ENCODE results near the gene SPOP. TPM values are rescaled to one million over a fixed set of nuclear protein-coding genes. Genes with fewer than 3 reads are reported as not detected.

The SPOP gene
- total and polyA plus RNA-seq, 9 donors = 44.5 to 87.3 (median 75.4) TPM

GRCh38 chr17:49564638-49565037 is 113.3 kb downstream of the SPOP start:
- H3K27me3 ChIP-seq = no peaks in the 10 kb centered on the region
- WGBS, 3 donors = 69 to 71% (median 69%) methylated on average over 4 of the region's 4 CpGs

GRCh38 chr17:49557312-49558024 is 120.4 kb downstream of the SPOP start:
- 18 to 21% (median 19%) methylated on average over 9 of the region's 9 CpGs for WGBS, 3 donors
- intact Hi-C loops (cut with DNase I) = loop anchor here (5.0 to 10.0 kb wide), 5 partner anchors 60 to 243 kb away; partner anchors contain the start of gene NGFR (in 2 of the 4)

More at GRCh38 chr17:49564638-49565037, 113.3 kb downstream of the SPOP start:
- Histone ChIP-seq H3K36me3 (no peaks in the 10 kb centered on the region), H3K4me1 (ENCODE audit: insufficient read depth) (peaks cover 2% of the 10 kb centered on the region), H3K27ac (no peak overlapping the region), H3K4me3 (no peak overlapping the region), H3K9me3 (no peaks in the 10 kb centered on the region)
- no peak for DNase-seq
- intact Hi-C loops (cut with DNase I) = loop anchor here in 3 of 4 donors (5.0 to 10.0 kb wide), 3 partner anchors 230 to 433 kb away; partner anchors contain the start of gene DLX3 (in 2 of the 3)
- TF ChIP-seq EP300 (IDR thresholded peaks at IDR 0.05) = no peak
- TF ChIP-seq, protein P1, sequence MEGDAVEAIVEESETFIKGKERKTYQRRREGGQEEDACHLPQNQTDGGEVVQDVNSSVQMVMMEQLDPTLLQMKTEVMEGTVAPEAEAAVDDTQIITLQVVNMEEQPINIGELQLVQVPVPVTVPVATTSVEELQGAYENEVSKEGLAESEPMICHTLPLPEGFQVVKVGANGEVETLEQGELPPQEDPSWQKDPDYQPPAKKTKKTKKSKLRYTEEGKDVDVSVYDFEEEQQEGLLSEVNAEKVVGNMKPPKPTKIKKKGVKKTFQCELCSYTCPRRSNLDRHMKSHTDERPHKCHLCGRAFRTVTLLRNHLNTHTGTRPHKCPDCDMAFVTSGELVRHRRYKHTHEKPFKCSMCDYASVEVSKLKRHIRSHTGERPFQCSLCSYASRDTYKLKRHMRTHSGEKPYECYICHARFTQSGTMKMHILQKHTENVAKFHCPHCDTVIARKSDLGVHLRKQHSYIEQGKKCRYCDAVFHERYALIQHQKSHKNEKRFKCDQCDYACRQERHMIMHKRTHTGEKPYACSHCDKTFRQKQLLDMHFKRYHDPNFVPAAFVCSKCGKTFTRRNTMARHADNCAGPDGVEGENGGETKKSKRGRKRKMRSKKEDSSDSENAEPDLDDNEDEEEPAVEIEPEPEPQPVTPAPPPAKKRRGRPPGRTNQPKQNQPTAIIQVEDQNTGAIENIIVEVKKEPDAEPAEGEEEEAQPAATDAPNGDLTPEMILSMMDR (IDR thresholded peaks at IDR 0.05) = no peak
- no peak for TF ChIP-seq POLR2A (IDR thresholded peaks at IDR 0.05)

GRCh38 chr17:49556223-49556943 is 121.5 kb downstream of the SPOP start:
- no peak overlapping the region for H3K4me3 ChIP-seq
- H3K27me3 ChIP-seq = no peaks in the 10 kb centered on the region
- H3K27ac ChIP-seq = no peak overlapping the region
- WGBS, 3 donors = 11 to 16% (median 12%) methylated on average over 20 to 30 of the region's 30 CpGs
- intact Hi-C loops (cut with DNase I) = loop anchor here (5.0 to 10.0 kb wide), 5 partner anchors 59 to 242 kb away; partner anchors contain the start of gene NGFR (in 2 of the 4)
- peak; percentile 70 to 91 (median 83) for DNase-seq
- TF ChIP-seq EP300 (IDR thresholded peaks at IDR 0.05) (no peak), POLR2A (IDR thresholded peaks at IDR 0.05) (no peak)
- TF ChIP-seq, protein P1 (IDR thresholded peaks at IDR 0.05) = peak; percentile 93 to 95 (median 95)
- no peaks in the 10 kb centered on the region for H3K36me3 ChIP-seq
- H3K4me1 ChIP-seq (ENCODE audit: insufficient read depth) = no peaks in the 10 kb centered on the region
- H3K9me3 ChIP-seq = no peaks in the 10 kb centered on the region

More at GRCh38 chr17:49557312-49558024, 120.4 kb downstream of the SPOP start:
- no peak for DNase-seq
- Histone ChIP-seq H3K36me3 (no peaks in the 10 kb centered on the region), H3K27me3 (no peaks in the 10 kb centered on the region), H3K4me1 (ENCODE audit: insufficient read depth) (no peaks in the 10 kb centered on the region), H3K4me3 (no peak overlapping the region), H3K9me3 (no peaks in the 10 kb centered on the region), H3K27ac (no peak overlapping the region)
- TF ChIP-seq POLR2A (IDR thresholded peaks at IDR 0.05) = no peak
- no peak for TF ChIP-seq EP300 (IDR thresholded peaks at IDR 0.05)
- TF ChIP-seq, protein P1 (IDR thresholded peaks at IDR 0.05) = no peak

DNA sequence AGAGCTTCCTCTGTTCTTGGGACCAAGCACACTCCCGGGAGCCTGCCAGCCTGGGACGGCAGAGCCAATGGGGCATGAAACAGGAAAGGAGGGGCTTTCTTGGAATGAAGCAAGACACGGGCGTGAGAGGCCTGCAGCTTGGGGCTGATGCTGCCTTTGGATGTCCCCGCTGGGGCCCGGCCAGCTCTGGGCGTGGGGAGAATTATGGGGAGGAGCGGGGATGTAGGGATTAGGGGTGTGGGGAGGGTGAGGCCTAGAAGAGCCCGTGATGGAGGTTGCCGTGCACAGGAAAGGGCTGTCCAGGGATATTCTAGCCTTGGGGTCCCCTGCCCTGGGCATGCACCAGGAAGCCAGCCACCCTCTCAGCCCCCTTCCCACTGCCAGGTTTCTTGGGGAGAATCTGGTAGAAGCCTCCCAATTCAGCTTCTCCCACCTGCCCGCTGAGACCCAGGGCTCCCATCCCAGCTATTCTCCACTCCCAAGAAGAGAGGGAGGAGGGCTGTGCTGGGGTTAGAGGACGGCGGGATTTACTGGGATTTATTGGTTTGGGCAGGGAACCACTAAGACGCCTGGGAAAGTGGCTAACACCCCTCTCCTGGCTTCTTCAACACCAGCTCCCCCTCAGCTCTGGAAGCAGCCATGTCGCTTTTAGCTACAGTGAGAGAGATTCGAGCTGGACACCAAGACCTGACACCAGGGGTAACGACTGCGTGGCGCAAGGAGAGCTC is 122.2 kb downstream of the SPOP start:
- DNase-seq = no peak
- Histone ChIP-seq H3K27ac (no peak overlapping the region), H3K27me3 (no peaks in the 10 kb centered on the region), H3K36me3 (no peaks in the 10 kb centered on the region), H3K4me3 (no peak overlapping the region), H3K4me1 (ENCODE audit: insufficient read depth) (no peaks in the 10 kb centered on the region), H3K9me3 (no peaks in the 10 kb centered on the region)
- TF ChIP-seq POLR2A (IDR thresholded peaks at IDR 0.05) = no peak
- no peak for TF ChIP-seq EP300 (IDR thresholded peaks at IDR 0.05)
- TF ChIP-seq, protein P1 (IDR thresholded peaks at IDR 0.05) = no peak
- WGBS, 3 donors = 59 to 69% (median 68%) methylated on average over 19 of the region's 19 CpGs
- intact Hi-C loops (cut with DNase I) = loop anchor here (2.0 to 10.0 kb wide), 7 partner anchors 58 to 241 kb away; partner anchors contain the start of gene NGFR (in 3 of the 4)

All from ovary (tissue), 9 donors.